WERI-Rb-1 (cell line): ENCODE data around the gene SRRM3.
"Not testable (repeated sequence)": the region's sequence is repeated elsewhere in the genome, so short reads cannot be mapped to it uniquely, and the experiment has no call there.

Source experiments
- DNase-seq: peaks from one replicate; pipeline ENCODE4 v3.0.0-alpha.2; 2020
- H3K27ac ChIP-seq: fragments of 250-450 bp; sonication (Bioruptor Pico); 2 replicates; pipeline ENCODE4 v1.5.1; 2020; ENCODE audit warnings: mild to moderate bottlenecking, moderate library complexity
- H3K27me3 ChIP-seq: fragments of 250-450 bp; sonication (Bioruptor Pico); 2 replicates; pipeline ENCODE4 v1.5.1; 2021; ENCODE audit warnings: mild to moderate bottlenecking, low read depth, moderate library complexity; ENCODE audit not compliant: insufficient read depth, severe bottlenecking
- H3K36me3 ChIP-seq: fragments of 250-450 bp; sonication (Bioruptor Pico); 2 replicates; pipeline ENCODE4 v1.5.1; 2020; ENCODE audit warnings: mild to moderate bottlenecking, moderate library complexity
- H3K4me3 ChIP-seq: 2 replicates; pipeline ENCODE4 v1.5.1; 2011; ENCODE audit warnings: low read depth, mild to moderate bottlenecking, control low read depth, low read length
- H3K9me3 ChIP-seq: fragments of 250-450 bp; sonication (Bioruptor Pico); 2 replicates; pipeline ENCODE4 v1.5.1; 2021; ENCODE audit warnings: mild to moderate bottlenecking, moderate library complexity; ENCODE audit not compliant: severe bottlenecking
- CTCF ChIP-seq: IDR thresholded peaks from 2 replicates; pipeline ENCODE4 v1.5.1; 2011; ENCODE audit warnings: low read depth, mild to moderate bottlenecking, control low read depth, inconsistent platforms, low read length

Gene SRRM3

DNA sequence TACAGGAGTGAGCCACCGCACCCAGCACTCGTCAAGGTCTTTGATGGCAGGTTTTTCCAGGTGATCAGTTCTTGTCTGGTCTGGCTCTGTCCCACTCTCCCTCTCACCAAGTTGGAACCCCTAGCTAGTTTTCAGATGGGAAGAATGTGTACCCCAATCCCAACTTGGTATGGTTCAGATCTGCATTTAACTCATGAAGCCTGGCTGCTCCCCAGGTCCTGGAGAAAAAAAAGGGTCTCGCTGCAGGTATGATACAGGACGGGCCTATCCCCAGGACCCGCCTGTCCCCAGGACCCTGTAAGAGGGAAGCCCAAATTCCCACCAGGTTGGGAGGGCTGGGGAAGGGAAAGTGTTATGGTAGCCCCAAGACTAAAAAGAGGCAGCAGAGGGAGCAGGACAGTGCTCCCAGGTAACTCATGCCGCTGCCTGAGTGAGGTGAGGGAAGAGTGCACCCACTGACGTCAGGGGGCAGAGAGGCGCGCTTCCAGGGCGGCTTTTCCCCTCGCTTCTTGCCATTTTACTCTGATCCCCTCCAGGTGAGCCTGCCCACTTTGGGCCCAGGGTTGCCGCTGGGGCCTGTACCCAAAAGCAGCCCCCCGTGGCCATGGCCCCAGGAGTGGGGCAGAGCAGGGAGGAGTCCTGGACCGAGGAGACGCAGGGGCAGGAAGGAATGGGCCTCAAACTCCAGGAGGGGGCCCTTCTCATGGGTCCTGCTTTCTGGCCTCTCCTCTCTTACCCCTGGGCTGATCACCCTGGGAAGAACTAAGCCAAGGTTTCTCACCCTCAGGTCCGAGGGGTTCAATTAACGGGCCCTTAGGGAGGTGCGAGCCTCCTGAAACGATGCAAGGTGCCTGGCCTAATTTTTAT lies 36.4 kb upstream of the SRRM3 start:
- TF ChIP-seq CTCF: no peak
- Histone ChIP-seq H3K4me3 (no peak overlapping the region), H3K27me3 (no peaks in the 10 kb centered on the region), H3K27ac (no peak overlapping the region), H3K36me3 (no peaks in the 10 kb centered on the region), H3K9me3 (no peaks in the 10 kb centered on the region)
- DNase-seq: no peak

GRCh38 chr7:76165973-76166403 lies 35.7 kb upstream of the SRRM3 start:
- no peak for TF ChIP-seq CTCF
- H3K27ac ChIP-seq: peak overlapping the region; percentile 13; the same call in 1 of the 2 replicates
- no peaks in the 10 kb centered on the region for H3K36me3 ChIP-seq

GRCh38 chr7:76166404-76167255 lies 35.1 kb upstream of the SRRM3 start:
- peak; percentile 98 for DNase-seq
- H3K9me3 ChIP-seq: no peaks in the 10 kb centered on the region
- no peaks in the 10 kb centered on the region for H3K36me3 ChIP-seq
- H3K27me3 ChIP-seq: no peaks in the 10 kb centered on the region
- peak overlapping the region; percentile 64 for H3K27ac ChIP-seq
- peak overlapping the region; percentile 67 for H3K4me3 ChIP-seq
- TF ChIP-seq CTCF: peak; percentile 18; the same call in 1 of the 2 replicates

More at GRCh38 chr7:76165973-76166403, 35.7 kb upstream of the SRRM3 start:
- Histone ChIP-seq H3K4me3 (peak overlapping the region; percentile 67; the same call in 1 of the 2 replicates), H3K9me3 (no peaks in the 10 kb centered on the region), H3K27me3 (no peaks in the 10 kb centered on the region)
- no peak for DNase-seq

DNA sequence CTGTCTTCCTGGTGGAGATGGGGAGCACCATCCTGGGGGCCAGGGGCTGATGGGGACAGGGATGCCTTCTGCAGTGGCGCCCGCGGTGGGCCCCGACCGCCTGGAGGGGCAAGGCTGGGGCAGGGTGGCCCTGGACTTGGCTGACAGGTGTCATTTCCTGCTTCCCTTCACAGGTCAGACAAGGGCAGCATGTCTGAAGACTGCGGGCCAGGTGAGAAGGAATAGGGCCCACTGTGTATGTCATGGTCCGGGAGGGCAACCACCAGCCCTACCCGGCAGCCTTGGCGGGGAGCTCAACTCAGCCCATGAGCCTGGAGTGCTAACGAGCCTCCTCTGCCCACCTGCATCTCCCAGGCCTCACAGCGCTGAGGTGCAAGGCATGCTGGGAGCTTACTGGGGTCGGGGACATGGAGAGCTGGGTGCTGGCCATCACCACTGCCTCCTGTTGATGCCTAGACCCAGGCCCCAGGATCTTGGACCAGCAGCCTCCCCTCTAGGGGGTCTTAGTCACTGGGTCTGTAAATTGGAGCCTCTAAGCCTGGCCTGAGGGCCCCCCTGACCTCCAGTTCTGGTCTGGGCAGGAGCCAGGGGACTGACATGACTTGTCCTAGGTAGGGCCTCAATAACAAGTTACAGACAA lies 28.0 kb upstream of the SRRM3 start:
- Histone ChIP-seq H3K27ac (no peak overlapping the region), H3K4me3 (no peak overlapping the region), H3K27me3 (no peaks in the 10 kb centered on the region), H3K36me3 (no peaks in the 10 kb centered on the region), H3K9me3 (no peaks in the 10 kb centered on the region)
- TF ChIP-seq CTCF: no peak
- no peak for DNase-seq

DNA sequence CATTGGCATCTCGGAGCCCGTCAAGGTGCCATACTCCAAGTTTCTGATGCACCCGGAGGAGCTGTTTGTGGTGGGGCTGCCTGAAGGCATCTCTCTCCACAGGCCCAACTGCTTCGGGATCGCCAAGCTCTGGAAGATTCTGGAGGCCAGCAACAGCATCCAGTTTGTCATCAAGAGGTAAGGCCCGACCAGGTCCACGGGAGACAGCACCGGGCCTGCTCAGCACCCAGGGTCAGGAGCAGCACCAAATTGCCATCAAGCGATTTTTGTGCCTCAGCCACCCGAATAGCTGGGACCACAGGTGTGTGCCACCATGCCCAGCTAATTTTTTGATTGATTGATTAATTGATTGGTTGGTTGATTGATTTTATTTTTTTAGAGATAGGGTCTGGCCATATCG lies 24.7 kb upstream of the SRRM3 start:
- H3K9me3 ChIP-seq, H3K4me3 ChIP-seq, H3K27ac ChIP-seq, DNase-seq, H3K27me3 ChIP-seq, H3K36me3 ChIP-seq: not testable (repeated sequence)

- H3K9me3 ChIP-seq: no peaks in the 10 kb centered on the region
- no peak overlapping the region for H3K27ac ChIP-seq
- no peak for TF ChIP-seq CTCF
- no peak for DNase-seq
- H3K36me3 ChIP-seq: no peaks in the 10 kb centered on the region
- H3K27me3 ChIP-seq: no peaks in the 10 kb centered on the region
- no peak overlapping the region for H3K4me3 ChIP-seq
Observed at GRCh38 chr7:76179686-76180085, 22.0 kb upstream of the SRRM3 start.
